Iris pigment epithelial cell (primary cell): ENCODE data around the gene ATAD5.
"Not testable (repeated sequence)": the region's sequence is repeated elsewhere in the genome, so short reads cannot be mapped to it uniquely, and the experiment has no call there.

Source experiments
- DNase-seq: peaks from one replicate; pipeline ENCODE4 v3.0.0-alpha.2; 2011; ENCODE audit warnings: low read depth

The ATAD5 gene

DNA sequence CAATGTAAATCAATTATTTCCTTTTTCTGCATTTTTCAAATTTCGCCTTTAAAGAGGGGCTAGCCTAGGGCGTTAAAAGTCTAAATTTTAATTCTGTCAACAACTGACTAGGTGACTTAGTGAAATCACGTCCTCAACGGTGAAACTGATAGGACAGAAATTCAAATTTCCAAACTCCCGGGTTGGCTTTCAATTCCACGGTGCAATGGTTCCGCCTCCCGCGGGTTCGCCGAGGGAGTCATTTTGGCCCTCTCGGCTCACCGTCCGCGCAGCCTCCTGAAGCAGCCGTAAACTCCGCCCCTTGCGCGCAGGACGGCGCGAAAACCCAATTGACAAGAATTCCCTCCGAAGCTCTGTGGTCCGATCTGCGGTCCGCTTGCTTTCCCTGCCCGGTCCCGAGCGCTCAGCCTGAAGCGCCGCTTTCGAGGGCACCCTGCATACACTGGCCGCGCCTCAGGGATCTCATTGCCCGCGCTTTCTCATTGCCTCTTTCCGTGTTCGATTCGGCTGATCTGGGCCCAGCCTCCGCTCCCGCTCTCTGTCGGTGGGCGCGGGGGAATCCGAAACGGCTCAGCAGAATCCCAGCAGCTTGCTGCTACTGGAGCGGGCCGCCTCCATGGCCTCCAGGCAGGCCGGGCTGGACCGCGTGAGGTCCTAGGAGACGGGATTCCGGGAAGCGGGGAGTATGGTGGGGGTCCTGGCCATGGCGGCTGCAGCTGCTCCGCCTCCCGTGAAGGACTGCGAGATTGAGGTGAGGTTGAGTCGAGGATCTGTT, at the start of gene ATAD5:
Gene ATAD5, plus strand, starts transcription at position 304 of the 775 bp plus-strand sequence. Its CDS starts 382 bp downstream, at position 686.
- peak; percentile 94 for DNase-seq

DNA sequence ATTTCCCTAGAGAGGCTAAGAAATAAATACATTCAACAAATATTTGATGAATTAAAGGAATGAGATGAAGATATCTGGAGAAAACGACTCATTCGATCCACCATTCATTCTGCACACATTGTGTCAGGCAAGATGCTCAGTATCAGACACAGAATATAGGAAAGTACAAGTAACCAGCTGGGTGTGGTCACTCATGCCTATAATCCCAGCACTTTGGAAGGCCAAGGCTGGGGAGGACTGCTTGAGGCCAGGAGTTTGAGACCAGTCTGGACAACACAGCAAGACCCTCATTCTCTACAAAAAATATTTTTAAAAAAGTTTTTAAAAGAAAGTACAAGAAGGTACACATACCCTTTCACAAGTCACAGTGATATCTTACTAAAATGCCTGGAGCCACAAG, 49.6 kb upstream of the ATAD5 start:
- DNase-seq: no peak

DNA sequence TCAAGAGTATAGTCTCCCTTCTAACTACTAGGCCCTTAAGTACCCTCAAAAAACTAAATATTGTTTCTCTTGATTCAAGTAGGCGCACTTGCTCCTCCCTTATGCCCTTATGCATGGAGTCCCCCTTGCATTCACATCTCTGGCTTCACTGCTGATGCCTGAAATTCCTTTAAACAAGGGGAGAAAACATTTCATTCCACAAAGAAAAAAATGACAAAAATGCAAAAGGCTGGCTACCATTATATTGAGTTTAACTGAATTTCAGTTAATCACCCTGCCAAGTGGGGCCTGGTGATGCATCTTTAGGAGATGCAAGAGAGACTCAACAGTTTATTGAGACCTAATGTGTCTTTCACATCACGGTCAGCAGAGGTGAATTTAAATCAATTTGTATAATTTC, 42.8 kb upstream of the ATAD5 start:
- DNase-seq: no peak

DNA sequence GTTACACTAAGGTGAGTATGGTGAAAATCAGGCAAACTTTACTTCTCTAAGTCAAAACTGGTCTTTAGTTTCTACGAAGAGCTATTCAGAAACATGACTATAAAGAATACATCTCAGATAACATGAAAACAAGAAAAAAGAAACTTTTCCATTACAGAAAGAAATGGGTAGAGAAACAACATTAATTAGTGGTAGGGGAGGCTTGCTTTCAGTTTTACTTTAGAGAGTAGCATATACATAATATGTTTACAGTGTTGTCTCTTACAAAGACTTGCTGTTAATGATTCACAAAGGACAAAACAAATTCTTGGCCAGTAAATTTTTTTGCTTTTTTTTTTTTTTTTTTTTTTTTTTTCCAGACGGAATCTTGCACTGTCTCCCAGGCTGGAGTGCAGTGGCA, 41.5 kb upstream of the ATAD5 start:
- DNase-seq: no peak

DNA sequence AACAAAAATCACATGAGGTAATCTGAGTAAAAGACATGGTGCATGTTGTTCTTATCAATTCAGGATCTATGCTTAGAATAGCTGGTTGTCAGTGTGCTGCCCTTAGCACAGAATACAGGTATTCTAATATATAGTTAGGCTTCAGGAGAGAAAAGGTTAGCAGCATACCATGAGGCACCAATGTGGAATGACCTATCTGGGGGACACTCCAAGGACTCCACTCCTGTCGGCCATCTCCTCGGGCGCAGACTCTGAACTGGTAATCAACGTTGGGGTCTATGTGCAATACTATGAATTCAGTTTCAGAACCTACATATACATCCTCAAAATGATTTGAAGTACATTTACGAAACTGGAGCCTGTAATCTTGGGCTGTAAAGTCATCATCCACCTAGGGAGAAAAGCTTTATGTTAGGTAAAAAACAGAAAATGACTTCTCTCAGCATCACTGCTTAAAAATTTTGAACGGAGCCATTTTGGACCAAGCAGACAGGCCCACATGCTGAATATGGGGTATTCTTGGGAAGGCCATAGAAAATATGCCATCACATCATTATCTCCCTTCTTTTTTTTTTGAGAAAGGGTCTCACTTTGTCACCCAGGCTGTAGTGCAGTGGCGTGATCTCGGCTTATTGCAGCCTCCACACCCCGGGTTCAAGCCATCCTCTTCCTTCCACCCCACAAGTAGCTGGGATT, 38.3 kb upstream of the ATAD5 start:
- DNase-seq: no peak

- DNase-seq: no peak
Observed at GRCh38 chr17:30794372-30794771, 37.4 kb upstream of the ATAD5 start.

DNA sequence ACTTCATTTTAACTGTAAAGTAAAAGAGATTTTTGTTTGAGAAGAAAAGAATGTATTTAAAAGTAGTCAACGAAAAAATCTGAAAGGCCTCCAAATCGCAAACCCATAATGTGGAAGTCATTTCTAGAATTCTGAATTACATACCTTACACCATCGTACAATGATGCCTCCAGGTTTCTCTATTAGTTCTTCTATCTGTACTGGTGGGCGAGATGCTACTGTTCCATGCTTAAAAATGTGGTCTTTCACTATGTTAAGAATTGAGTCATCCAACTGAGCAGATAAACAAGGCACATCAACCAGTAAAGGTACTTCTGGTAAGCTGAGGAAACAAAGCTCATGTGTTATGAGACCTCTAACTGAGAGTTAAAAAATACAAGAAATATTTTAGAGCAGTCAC, 35.8 kb upstream of the ATAD5 start:
- no peak for DNase-seq

DNA sequence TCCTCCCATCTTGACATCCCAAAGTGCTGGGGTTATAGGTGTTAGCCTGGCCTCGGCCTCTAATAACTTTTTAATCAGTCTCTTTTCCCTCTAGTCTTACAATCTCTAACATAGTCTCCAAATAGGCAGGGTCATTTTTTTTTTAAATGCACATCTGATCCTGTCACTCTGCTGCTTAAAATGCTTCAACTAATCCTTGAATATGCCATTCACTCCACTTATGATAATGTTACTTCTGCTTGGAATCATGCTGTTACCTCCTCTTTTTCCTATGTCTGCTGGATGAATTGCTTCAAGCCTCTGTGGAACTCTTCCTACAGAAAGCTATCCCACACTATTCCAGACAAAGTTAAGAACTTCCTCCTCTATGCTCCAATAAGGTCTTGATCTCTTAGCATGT, 30.1 kb upstream of the ATAD5 start:
- DNase-seq: no peak

GRCh38 chr17:30805944-30806456, 25.8 kb upstream of the ATAD5 start:
- DNase-seq: no peak

DNA sequence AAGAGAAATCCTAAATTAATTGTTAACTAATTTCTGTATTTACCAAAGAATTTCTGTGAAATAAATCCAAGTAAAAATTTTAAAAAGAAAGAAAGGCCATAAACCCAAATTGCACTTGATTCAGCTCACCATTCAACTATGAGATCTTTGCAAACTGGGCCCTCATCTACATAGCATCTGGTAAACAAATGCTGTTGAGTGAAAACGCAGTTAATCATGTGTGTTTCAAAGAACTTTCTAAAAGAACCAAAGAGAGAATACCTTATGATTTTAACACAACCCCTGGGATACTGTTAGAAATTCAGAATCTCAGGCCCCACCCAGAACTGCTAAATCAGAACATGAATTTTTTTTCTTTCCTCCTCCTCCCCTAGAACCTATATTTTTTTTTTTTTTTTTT, 23.9 kb upstream of the ATAD5 start:
- no peak for DNase-seq

DNA sequence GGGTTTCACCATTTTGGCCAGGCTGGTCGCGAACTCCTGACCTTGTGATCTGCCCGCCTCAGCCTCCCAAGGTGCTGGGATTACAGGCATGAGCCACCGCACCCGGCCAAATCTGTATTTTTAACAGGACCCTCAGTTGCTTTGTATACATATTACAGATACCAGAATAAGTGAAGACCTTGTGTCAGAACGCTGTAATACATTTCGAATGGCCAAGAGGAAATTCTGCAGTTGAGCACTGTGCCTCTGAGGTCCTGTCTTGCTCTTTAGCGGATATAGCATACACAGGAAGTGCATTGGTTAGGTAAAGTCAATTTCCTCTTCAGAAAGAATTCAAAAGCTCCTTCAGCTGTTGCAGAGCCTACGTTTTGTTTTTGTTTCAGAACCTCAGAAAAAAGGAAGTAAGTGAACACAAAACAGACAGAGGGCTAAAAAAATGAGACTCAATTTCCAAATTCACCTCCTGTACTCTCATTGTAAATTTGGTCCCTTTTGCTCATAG, 22.9 kb upstream of the ATAD5 start:
- DNase-seq: peak; percentile 45

- DNase-seq: no peak
Observed at GRCh38 chr17:30809867-30810266, 21.9 kb upstream of the ATAD5 start.

GRCh38 chr17:30812218-30813177, 19.3 kb upstream of the ATAD5 start:
- DNase-seq: peak; percentile 32

GRCh38 chr17:30814236-30814635, 17.5 kb upstream of the ATAD5 start:
- not testable (repeated sequence) for DNase-seq

GRCh38 chr17:30814860-30815259, 16.9 kb upstream of the ATAD5 start:
- DNase-seq: peak; percentile 57

GRCh38 chr17:30816165-30816564, 15.6 kb upstream of the ATAD5 start:
- DNase-seq: no peak

DNA sequence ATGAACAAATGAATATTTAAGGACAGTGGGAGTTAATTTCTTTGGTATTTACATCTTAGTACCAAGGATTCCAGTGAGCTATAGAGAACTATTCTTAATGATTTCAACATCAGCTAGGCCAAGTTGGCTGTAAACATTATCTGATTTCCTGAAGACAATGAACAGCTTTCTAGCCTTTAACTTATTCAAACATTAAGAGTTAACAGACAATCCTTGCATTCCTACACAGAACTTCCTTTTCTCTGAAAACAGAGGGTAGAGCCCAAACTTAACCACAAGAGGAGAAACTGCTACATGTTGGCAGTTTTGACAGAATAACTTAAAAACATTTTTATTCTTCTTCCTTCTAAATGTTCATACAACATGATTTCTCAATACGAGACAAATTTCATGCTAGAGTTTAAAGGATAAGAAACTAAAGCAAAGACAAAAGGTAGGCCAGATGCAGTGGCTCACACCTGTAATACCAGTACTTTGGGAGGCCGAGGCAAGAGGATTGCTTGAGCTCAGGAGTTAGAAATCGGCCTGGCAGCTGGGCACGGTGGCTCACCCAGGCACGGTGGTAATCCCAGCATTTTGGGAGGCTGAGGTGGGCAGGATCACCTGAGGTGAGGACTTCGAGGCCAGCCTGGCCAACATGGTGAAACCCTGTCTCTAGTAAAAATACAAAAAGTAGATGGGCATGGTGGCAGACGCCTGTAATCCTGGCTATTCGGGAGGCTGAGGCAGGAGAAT, 11.6 kb upstream of the ATAD5 start:
- peak; percentile 61 for DNase-seq

DNA sequence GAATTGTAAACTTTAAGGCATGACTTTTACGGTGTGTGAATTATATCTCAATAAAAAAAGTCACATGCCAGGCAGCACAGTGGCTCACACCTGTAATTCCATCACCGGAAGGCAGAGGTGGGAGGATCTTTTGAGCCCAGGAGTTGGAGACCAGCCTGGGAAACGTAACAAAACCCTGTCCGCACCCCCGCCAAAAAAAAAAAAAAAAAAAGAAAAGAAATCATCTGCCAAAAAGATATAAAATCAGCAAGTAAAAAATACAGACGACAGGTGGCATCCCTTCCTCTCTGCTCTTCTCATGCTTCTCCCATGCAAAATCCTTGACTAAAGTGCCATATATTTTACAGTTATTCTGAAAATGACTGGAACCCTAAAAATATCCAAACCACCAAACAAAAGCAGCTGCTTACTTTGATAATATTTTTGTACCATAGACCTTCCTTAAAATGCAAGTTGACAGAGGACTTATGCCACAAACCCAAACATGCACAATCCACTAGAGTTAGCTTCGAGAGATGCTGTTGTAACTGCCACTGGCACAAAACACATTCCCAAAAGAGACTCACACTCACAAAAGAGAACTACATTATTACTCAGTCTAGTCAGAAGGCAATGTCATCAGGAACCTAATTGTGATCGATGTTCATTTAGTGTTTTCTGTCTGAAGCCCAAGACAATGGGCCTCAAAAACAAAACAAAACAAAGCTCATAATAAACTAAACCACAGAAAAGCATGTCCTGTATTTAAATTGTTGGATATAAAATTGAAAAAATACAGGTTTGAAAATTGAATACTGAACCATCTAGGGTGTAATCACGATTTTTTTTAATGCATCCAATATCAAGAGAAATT, 9.7 kb upstream of the ATAD5 start:
- no peak for DNase-seq

GRCh38 chr17:30822919-30823318, 8.8 kb upstream of the ATAD5 start:
- not testable (repeated sequence) for DNase-seq

- no peak for DNase-seq
Observed at GRCh38 chr17:30823421-30823820, 8.3 kb upstream of the ATAD5 start.
